Measurements from ENCODE around the gene HOGA1. TPM values are rescaled to one million over a fixed set of nuclear protein-coding genes. Genes with fewer than 3 reads are reported as not detected.

Gene HOGA1
- total RNA-seq, 1 donor from 2014 or later: 2.6 TPM

DNA sequence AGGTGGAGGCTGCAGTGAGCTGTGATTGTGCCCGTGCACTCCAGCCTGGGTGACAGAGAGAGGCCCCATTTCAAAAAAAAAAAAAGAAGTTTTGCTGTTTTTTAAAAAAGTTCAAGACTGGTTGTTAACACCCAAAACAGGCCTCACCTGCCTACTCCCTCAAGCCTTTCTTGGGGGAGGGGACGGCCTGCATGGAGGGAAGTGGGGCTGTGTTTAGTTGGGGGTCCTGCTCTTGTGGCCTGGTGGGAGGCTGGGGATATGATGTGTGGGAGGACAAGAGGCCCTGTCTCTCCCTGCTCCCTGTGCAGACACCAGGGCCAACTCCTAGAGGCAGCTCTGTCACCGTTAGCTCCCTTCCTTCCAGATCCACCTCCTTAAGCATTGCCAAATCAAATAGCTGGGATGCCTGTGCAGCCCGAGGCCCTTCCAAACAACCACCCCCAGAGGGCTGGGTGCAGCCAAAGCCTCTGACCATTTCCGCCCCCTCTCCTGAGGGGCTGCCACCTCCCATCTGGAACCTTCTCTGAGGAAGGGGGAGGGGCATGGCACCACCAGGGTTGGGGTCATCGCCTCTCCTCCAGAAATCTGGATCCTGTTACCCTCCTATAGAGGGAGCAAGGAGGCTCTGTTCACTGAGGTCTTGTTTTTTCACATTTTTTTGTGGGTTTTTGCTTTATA, 44.5 kb upstream of the HOGA1 start:
- intact Hi-C loops (cut with DNase I): no loop called here
- Histone ChIP-seq H3K4me3 (no peak overlapping the region), H3K9me3 (no peaks in the 10 kb centered on the region), H3K36me3 (no peaks in the 10 kb centered on the region), H3K27me3 (no peaks in the 10 kb centered on the region), H3K4me1 (peaks cover 15 to 52% of the 10 kb centered on the region in 2 donors), H3K27ac (peak overlapping the region; percentile 95 to 97)
- peak in 1 of 2 donors; percentile 84 for DNase-seq (ENCODE audit: low spot score in 2 of 2)
- TF ChIP-seq, protein P1, sequence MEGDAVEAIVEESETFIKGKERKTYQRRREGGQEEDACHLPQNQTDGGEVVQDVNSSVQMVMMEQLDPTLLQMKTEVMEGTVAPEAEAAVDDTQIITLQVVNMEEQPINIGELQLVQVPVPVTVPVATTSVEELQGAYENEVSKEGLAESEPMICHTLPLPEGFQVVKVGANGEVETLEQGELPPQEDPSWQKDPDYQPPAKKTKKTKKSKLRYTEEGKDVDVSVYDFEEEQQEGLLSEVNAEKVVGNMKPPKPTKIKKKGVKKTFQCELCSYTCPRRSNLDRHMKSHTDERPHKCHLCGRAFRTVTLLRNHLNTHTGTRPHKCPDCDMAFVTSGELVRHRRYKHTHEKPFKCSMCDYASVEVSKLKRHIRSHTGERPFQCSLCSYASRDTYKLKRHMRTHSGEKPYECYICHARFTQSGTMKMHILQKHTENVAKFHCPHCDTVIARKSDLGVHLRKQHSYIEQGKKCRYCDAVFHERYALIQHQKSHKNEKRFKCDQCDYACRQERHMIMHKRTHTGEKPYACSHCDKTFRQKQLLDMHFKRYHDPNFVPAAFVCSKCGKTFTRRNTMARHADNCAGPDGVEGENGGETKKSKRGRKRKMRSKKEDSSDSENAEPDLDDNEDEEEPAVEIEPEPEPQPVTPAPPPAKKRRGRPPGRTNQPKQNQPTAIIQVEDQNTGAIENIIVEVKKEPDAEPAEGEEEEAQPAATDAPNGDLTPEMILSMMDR (IDR thresholded peaks at IDR 0.05): peak in 1 of 3 experiments; percentile 27

DNA sequence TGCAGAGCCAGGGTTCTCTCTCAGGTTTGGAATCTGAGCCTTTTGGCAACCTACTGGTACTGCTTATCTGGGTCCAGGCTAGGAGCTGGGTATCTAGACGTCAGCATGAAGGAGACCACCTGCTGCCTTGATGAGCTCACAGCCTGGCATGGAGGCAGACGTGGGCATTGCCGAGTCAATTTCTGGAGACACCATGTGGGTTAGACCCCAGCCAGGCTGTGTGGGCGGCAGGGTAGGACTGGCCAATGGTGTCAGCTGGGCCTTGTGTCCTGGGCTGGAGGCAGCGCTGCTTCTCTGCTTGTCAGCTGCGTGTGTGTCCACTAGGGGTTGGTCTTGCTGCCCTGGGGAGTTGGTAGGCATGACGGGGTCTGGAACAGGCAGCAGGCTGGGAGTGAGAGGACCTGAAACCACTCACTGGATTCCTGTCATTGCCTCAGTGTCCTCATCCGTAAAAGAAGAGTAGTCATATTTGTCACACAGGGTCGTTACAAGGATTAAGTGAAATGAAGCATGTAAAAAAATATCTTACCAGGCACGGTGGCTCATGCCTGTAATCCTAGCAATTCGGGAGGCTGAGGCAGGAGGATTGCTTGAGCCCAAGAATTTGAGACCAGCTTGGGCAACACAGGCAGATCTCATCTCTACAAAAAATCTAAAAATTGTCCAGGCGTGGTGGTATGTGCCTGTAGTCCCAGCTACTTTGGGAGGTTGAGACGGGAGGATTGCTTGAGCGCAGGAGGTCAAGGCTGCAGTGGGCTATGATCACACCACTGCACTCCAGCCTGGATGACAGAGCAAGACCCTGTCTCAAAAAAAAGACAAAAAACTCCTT, 43.3 kb upstream of the HOGA1 start:
- H3K27me3 ChIP-seq: no peaks in the 10 kb centered on the region
- no peak for DNase-seq (ENCODE audit: low spot score in 2 of 2)
- H3K27ac ChIP-seq: peak overlapping the region; percentile 95 to 97
- intact Hi-C loops (cut with DNase I): no loop called here
- TF ChIP-seq, protein P1 (IDR thresholded peaks at IDR 0.05): peak in 1 of 3 experiments; percentile 25
- peaks cover 15 to 52% of the 10 kb centered on the region in 2 donors for H3K4me1 ChIP-seq
- no peak overlapping the region for H3K4me3 ChIP-seq
- no peaks in the 10 kb centered on the region for H3K36me3 ChIP-seq
- H3K9me3 ChIP-seq: no peaks in the 10 kb centered on the region

DNA sequence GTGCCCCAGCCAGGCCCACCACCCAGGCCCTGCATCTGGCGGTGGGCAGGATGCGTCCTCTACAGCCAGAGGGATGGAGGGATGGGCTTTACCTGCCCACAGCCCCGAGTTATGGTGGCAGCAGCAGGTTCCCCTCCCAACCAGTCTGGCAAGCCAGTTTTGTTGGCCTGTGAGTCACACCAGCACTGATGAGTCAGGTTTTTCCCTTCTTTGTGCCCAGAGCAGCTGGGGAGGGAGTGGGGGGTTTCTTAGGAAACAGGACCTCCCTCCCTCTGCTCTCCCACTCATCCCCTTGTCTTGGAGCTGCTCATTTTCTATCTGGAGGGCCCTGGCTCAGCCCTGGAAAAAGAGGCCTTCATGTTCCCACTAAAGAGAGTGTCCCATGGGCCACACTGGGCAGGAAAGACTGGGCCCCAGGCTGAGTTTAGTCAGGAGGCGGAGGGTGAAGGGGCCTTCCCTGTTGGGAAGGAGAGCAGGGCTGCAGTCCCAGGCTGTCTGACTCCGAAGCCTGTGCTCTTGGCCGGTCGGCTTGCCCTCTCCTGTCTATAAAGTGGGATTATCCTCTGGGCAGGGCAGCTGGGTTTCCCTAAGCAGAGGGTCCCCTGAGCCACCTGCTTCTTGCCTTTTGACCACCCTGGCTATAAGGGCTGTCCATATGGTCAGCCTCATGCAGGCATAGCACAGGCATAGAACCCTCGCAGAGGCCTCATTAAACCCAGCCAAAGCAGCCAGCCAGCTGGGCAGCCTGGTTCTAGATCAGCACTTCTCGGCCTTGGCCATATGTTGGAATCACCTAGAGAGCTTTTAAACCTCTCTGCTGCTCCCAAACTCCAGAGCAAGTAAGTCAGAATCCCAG, 41.8 kb upstream of the HOGA1 start:
- H3K27me3 ChIP-seq: no peaks in the 10 kb centered on the region
- peaks cover 15 to 52% of the 10 kb centered on the region in 2 donors for H3K4me1 ChIP-seq
- no peak overlapping the region for H3K4me3 ChIP-seq
- intact Hi-C loops (cut with DNase I): loop anchor here (1.0 kb wide), 1 partner anchor 44 kb away; the partner anchor contains the start of genes MMS19 and UBTD1
- no peaks in the 10 kb centered on the region for H3K36me3 ChIP-seq
- DNase-seq (ENCODE audit: low spot score in 2 of 2): peak; percentile 76 to 93
- peak overlapping the region; percentile 95 to 97 for H3K27ac ChIP-seq
- TF ChIP-seq, protein P1 (IDR thresholded peaks at IDR 0.05): no peak
- H3K9me3 ChIP-seq: no peaks in the 10 kb centered on the region

GRCh38 chr10:97543025-97543546, 41.1 kb upstream of the HOGA1 start:
- no peaks in the 10 kb centered on the region for H3K9me3 ChIP-seq
- H3K27me3 ChIP-seq: no peaks in the 10 kb centered on the region
- intact Hi-C loops (cut with DNase I): loop anchor here (1.0 kb wide), 1 partner anchor 45 kb away; the partner anchor contains the start of genes MMS19 and UBTD1
- H3K4me1 ChIP-seq: peaks cover 15 to 52% of the 10 kb centered on the region in 2 donors
- TF ChIP-seq, protein P1 (IDR thresholded peaks at IDR 0.05): no peak
- peak overlapping the region; percentile 95 to 97 for H3K27ac ChIP-seq
- H3K36me3 ChIP-seq: no peaks in the 10 kb centered on the region
- no peak overlapping the region for H3K4me3 ChIP-seq
- peak; percentile 84 to 95 for DNase-seq (ENCODE audit: low spot score in 2 of 2)
